Transverse colon (tissue), 4 donors: ENCODE results near the gene BRIP1. TPM values are rescaled to one million over a fixed set of nuclear protein-coding genes. Genes with fewer than 3 reads are reported as not detected.
"Not testable (repeated sequence)": the region's sequence is repeated elsewhere in the genome, so short reads cannot be mapped to it uniquely, and the experiment has no call there.

Source experiments
- DNase-seq: peaks from one replicate; pipeline ENCODE4 v3.0.0-alpha.2; 2019
- H3K27ac ChIP-seq, 4 donors: fragments of 200-600 bp; sonication (generic); 2 replicates each; pipeline ENCODE4 v1.5.1; 2016 to 2018; ENCODE audit warnings: inconsistent platforms in 4 of 4
- H3K27me3 ChIP-seq: fragments of 200-600 bp; sonication (generic); 2 replicates; pipeline ENCODE4 v1.5.1; 2017; ENCODE audit warnings: inconsistent platforms
- H3K36me3 ChIP-seq, 4 donors: fragments of 200-600 bp; sonication (generic); 2 replicates each; pipeline ENCODE4 v1.5.1; 2017 to 2019; ENCODE audit warnings: inconsistent platforms in 4 of 4
- H3K4me1 ChIP-seq, 4 donors: fragments of 200-600 bp; sonication (generic); 2 replicates each; pipeline ENCODE4 v1.5.1; 2017 to 2020; ENCODE audit warnings: inconsistent platforms in 4 of 4
- H3K4me3 ChIP-seq, 4 donors: fragments of 200-600 bp; sonication (generic); 1 replicate in 1 of 4; 2 replicates in 3 of 4; pipeline versions ENCODE4 v1.5.1 to v1.6.1; 2017 to 2019; ENCODE audit warnings: inconsistent platforms in 4 of 4
- H3K9me3 ChIP-seq, 2 donors: fragments of 200-600 bp; sonication (generic); 2 replicates each; pipeline ENCODE4 v1.5.1; 2017 to 2019; ENCODE audit warnings: inconsistent platforms in 2 of 2
- EP300 ChIP-seq: sonication (generic); formaldehyde crosslinking; IDR thresholded peaks from one replicate; pipeline ENCODE4 v1.6.1; 2017; ENCODE audit warnings: antibody characterized with exemption, low read depth
- POLR2A ChIP-seq: fragments of 450-650 bp; IDR thresholded peaks from one replicate; pipeline ENCODE4 v1.6.1; 2016; ENCODE audit warnings: antibody characterized with exemption, mild to moderate bottlenecking, moderate library complexity
- POLR2AphosphoS5 ChIP-seq, 3 donors: sonication (generic); formaldehyde crosslinking; IDR thresholded peaks; one replicate each; pipeline ENCODE4 v1.6.1; 2016; ENCODE audit warnings: antibody characterized with exemption in 3 of 3
- WGBS, 2 donors: methylation state at CpG; one replicate each; pipeline ENCODE4 v1.1.5; 2018; ENCODE audit warnings: low coverage in 1 of 2; 5-methylcytosine and 5-hydroxymethylcytosine counted together
- in situ Hi-C, 4 donors: fragments of 200-750 bp; cut with MboI; loops; one replicate each; pipeline versions ENCODE4 v1.15.0 to v1.15.1; 2017; ENCODE audit warnings: low sequenced_read_pairs in 3 of 4, low pct_ligation_motif_present in 1 of 4, low pct_unique_long_range_greater_than_20kb in 1 of 4
- intact Hi-C: fragments of 100-400 bp; cut with DNase I; formaldehyde crosslinking; loops from one replicate; pipeline ENCODE4 v1.15.1; 2023; ENCODE audit warnings: low total_unique reads
- total RNA-seq, 4 donors: library from RNA; depleted of rRNA; stranded (reverse); fragments of >200 nt; gene quantifications; one replicate each; pipeline ENCODE4 v1.1.0, GENCODE V29; 2016
- TF ChIP-seq, protein P1 (sequence below), 5 experiments: fragments of 200-600 bp in 3 of 5; fragments of 450-650 bp in 2 of 5; sonication (generic) in 3 of 5; IDR thresholded peaks; 1 replicate in 2 of 5; 2 replicates in 3 of 5; pipeline ENCODE4 v1.5.1; 2016 to 2017; ENCODE audit warnings: antibody characterized with exemption in 5 of 5, inconsistent platforms in 3 of 5, mild to moderate bottlenecking in 2 of 5, moderate library complexity in 1 of 5

The BRIP1 gene
- total RNA-seq, 4 donors from 2014 or later: 0.80 to 1.9 (median 1.2) TPM

DNA sequence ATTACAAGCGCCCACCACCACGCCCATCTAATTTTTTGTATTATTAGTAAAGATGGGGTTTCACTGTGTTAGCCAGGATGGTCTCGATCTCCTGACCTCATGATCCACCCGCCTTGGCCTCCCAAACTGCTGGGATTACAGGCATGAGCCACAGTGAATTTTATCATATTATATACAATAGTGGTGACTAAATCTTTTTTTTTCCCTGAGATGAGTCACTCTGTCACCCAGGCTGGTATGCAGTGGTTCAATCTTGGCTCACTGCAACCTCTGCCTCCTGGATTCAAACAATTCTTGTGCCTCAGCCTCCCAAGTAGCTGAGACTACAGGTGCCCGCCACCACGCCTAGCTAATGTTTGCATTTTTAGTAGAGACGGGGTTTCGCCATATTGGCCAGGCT, 22.5 kb upstream of the BRIP1 start:
- H3K4me3 ChIP-seq, DNase-seq, H3K9me3 ChIP-seq, H3K27me3 ChIP-seq, H3K27ac ChIP-seq, in situ Hi-C loops, H3K4me1 ChIP-seq, intact Hi-C loops: not testable (repeated sequence)
- H3K36me3 ChIP-seq: peaks cover 0 to 31% (median 6%) of the 10 kb centered on the region in 4 donors
- 96 to 97% methylated on average over 5 to 8 of the region's 8 CpGs for WGBS, 2 donors

DNA sequence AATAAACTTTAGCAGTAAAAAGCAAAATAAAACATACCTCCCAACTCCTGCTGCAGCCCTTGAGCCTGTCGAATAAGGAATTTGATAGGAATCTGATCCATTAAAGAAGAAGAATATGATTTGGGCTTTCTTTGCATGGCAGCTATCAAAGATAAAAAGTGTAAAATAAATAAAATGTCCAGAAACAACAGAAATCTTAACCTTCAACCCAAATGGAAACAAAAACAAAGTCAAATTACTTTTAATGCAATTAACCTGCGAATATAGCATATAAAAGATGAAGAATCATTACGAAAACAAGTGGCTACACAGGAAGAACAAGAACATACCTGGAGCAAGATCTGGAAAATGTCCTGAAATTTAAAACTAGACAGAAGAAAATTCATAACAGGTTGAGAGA, 21.5 kb upstream of the BRIP1 start:
- Histone ChIP-seq H3K4me1 (no peaks in the 10 kb centered on the region), H3K27ac (no peak overlapping the region), H3K4me3 (no peak overlapping the region), H3K9me3 (no peaks in the 10 kb centered on the region), H3K36me3 (peaks cover 0 to 37% (median 4%) of the 10 kb centered on the region in 4 donors), H3K27me3 (no peaks in the 10 kb centered on the region)
- 93 to 100% methylated on average over 3 of the region's 3 CpGs for WGBS, 2 donors
- in situ Hi-C loops (no loop called here), intact Hi-C loops (no loop called here)
- no peak for DNase-seq
- TF ChIP-seq POLR2AphosphoS5 (IDR thresholded peaks at IDR 0.05): no peak
- TF ChIP-seq, protein P1, sequence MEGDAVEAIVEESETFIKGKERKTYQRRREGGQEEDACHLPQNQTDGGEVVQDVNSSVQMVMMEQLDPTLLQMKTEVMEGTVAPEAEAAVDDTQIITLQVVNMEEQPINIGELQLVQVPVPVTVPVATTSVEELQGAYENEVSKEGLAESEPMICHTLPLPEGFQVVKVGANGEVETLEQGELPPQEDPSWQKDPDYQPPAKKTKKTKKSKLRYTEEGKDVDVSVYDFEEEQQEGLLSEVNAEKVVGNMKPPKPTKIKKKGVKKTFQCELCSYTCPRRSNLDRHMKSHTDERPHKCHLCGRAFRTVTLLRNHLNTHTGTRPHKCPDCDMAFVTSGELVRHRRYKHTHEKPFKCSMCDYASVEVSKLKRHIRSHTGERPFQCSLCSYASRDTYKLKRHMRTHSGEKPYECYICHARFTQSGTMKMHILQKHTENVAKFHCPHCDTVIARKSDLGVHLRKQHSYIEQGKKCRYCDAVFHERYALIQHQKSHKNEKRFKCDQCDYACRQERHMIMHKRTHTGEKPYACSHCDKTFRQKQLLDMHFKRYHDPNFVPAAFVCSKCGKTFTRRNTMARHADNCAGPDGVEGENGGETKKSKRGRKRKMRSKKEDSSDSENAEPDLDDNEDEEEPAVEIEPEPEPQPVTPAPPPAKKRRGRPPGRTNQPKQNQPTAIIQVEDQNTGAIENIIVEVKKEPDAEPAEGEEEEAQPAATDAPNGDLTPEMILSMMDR (IDR thresholded peaks at IDR 0.05): no peak
- TF ChIP-seq EP300: no peak
- no peak for TF ChIP-seq POLR2A

DNA sequence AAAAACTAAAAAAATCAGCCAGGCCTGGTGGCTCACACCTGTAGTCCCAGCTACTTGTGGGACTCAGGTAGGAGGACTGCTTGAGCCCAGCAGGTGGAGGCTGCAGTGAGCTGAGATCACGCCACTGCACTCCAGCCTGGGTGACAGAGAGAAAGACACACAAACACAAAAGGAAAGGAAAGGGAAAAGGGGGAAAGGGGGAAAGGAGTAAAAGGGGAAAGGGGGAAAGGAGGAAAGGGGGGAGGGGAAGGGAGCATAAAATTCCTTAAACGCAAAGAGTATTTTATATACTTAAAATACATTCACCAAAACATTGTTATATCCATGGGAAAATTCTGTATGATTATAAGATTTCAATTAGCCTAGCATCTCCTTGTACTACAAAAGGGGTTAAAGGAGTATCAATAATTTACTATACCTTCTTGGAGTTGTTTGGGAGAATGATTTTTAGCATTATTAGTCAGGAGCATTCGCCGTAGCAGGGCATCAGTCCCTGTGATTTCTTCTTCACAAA, 17.3 kb upstream of the BRIP1 start:
- H3K9me3 ChIP-seq: no peaks in the 10 kb centered on the region
- no peaks in the 10 kb centered on the region for H3K4me1 ChIP-seq
- no peak overlapping the region for H3K4me3 ChIP-seq
- intact Hi-C loops (no loop called here), in situ Hi-C loops (no loop called here)
- 94 to 100% methylated on average over 3 to 4 of the region's 4 CpGs for WGBS, 2 donors
- H3K27me3 ChIP-seq: no peaks in the 10 kb centered on the region
- peaks cover 0 to 50% (median 3%) of the 10 kb centered on the region in 4 donors for H3K36me3 ChIP-seq
- no peak for DNase-seq
- no peak overlapping the region for H3K27ac ChIP-seq
- no peak for TF ChIP-seq POLR2AphosphoS5 (IDR thresholded peaks at IDR 0.05)
- no peak for TF ChIP-seq EP300
- TF ChIP-seq, protein P1 (IDR thresholded peaks at IDR 0.05): no peak

DNA sequence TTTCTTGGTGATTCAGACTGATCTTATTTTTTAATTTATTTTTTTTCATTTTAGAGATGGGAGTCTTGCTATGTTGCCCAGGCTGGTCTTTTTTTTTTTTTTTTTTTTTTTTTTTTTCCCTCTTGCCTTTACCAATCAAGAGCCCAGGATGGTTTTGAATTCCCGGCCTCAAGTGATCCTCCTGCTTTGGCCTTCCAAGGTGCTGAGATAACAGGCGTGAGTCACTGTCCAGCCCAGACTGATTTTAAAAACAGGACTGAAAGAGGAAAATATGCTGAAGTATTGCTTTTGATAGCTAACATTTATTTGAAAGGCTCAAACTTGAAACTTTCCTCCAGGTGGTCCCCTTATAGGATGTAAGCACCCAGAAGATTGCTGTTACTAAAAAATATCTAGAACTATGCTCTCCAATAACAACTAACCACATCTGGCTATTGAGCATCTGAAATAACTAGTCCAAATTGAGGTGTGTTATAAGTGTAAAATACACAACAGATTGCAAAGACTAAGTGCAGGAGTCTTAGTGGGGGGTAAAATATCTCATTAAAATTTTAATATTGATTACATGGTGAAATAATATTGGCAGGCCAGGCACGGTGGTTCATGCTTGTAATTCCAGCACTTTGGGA, 15.8 kb upstream of the BRIP1 start:
- no peak for TF ChIP-seq POLR2AphosphoS5 (IDR thresholded peaks at IDR 0.05)
- TF ChIP-seq, protein P1 (IDR thresholded peaks at IDR 0.05): no peak
- no peak for TF ChIP-seq POLR2A
- TF ChIP-seq EP300: no peak
- no peak overlapping the region for H3K27ac ChIP-seq
- no peak overlapping the region for H3K4me3 ChIP-seq
- H3K27me3 ChIP-seq: no peaks in the 10 kb centered on the region
- in situ Hi-C loops (no loop called here), intact Hi-C loops (no loop called here)
- H3K4me1 ChIP-seq: no peaks in the 10 kb centered on the region
- no peak for DNase-seq
- WGBS, 2 donors: 95 to 100% methylated on average over 1 to 3 of the region's 3 CpGs
- peaks cover 0 to 48% (median 3%) of the 10 kb centered on the region in 4 donors for H3K36me3 ChIP-seq
- H3K9me3 ChIP-seq: no peaks in the 10 kb centered on the region

DNA sequence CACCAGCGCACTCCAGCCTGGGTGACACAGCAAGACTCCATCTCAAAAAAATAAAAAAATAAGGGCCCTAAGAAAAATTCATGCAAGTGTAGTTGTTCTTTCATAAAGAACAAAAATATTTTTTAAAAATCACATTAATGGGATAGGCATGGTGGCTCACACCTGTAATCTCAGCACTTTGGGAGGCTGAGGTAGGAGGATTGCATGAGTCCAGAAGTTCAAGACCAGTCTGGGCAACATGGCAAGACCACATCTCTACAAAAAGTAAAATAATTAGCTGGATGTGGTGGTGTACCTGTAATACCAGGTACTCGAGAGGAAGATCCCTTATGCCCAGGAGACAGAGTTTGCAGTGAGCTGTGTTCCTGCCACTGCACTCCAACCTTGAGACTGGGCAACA, 15.2 kb upstream of the BRIP1 start:
- 98 to 100% methylated on average over 2 of the region's 2 CpGs for WGBS, 2 donors
- Histone ChIP-seq H3K4me1 (no peaks in the 10 kb centered on the region), H3K27ac (no peak overlapping the region), H3K9me3 (no peaks in the 10 kb centered on the region), H3K4me3 (no peak overlapping the region), H3K36me3 (peaks cover 0 to 43% (median 3%) of the 10 kb centered on the region in 4 donors), H3K27me3 (no peaks in the 10 kb centered on the region)
- TF ChIP-seq, protein P1 (IDR thresholded peaks at IDR 0.05): no peak
- TF ChIP-seq POLR2A (no peak), POLR2AphosphoS5 (IDR thresholded peaks at IDR 0.05) (no peak), EP300 (no peak)
- DNase-seq: no peak
- intact Hi-C loops (no loop called here), in situ Hi-C loops (no loop called here)
